Activated T-cell treated with anti-CD3 and anti-CD28 coated beads, Interleukin-2, amount 50 U/mL, for 4 hours (primary cell): ENCODE results near the gene ZNF775. TPM values are rescaled to one million over a fixed set of nuclear protein-coding genes. Genes with fewer than 3 reads are reported as not detected.

Experiments
- ATAC-seq, 2 donors: fragments of 200-7000 bp; cut with Tn5 transposase; one replicate each; pipeline ENCODE4 v1.10.0; 2021
- DNase-seq: peaks from one replicate; pipeline ENCODE4 v3.0.0-alpha.2; 2020
- H3K27me3 Mint-ChIP-seq: one replicate; pipeline ENCODE4 v1.8.0; 2021; ENCODE audit warnings: low read depth, mixed read lengths
- H3K36me3 Mint-ChIP-seq: one replicate; pipeline ENCODE4 v1.8.0; 2022; ENCODE audit warnings: mixed read lengths; ENCODE audit not compliant: insufficient read depth
- H3K4me1 Mint-ChIP-seq: one replicate; pipeline ENCODE4 v1.8.0; 2021; ENCODE audit warnings: low read depth, mixed read lengths
- H3K4me3 Mint-ChIP-seq: one replicate; pipeline ENCODE4 v1.8.0; 2021; ENCODE audit warnings: mild to moderate bottlenecking, moderate library complexity, mixed read lengths
- H3K9me3 Mint-ChIP-seq: one replicate; pipeline ENCODE4 v1.8.0; 2021; ENCODE audit warnings: mixed read lengths
- total RNA-seq, 3 donors: library from RNA; stranded (reverse); gene quantifications; one replicate each; pipeline ENCODE4 v1.2.1, GENCODE V29; 2021

ZNF775 gene
- total RNA-seq, 3 donors from 2014 or later: 3.4 to 4.5 (median 4.2) TPM

- H3K36me3 Mint-ChIP-seq: no peaks in the 10 kb centered on the region
- no peaks in the 10 kb centered on the region for H3K9me3 Mint-ChIP-seq
- DNase-seq (no peak), ATAC-seq (no peak)
- peaks cover 14% of the 10 kb centered on the region for H3K4me1 Mint-ChIP-seq
- H3K27me3 Mint-ChIP-seq: peaks cover 2% of the 10 kb centered on the region
- H3K4me3 Mint-ChIP-seq: no peak overlapping the region
These were observed 51.4 kb downstream of the ZNF775 start for GRCh38 chr7:150430465-150431085.

GRCh38 chr7:150431839-150432658 is 52.9 kb downstream of the ZNF775 start:
- Mint-ChIP-seq H3K36me3 (no peaks in the 10 kb centered on the region), H3K4me1 (peaks cover 14% of the 10 kb centered on the region)

GRCh38 chr7:150432915-150433892 is 54.1 kb downstream of the ZNF775 start:
- no peaks in the 10 kb centered on the region for H3K9me3 Mint-ChIP-seq
- DNase-seq (no peak), ATAC-seq (peak in 1 of 2 donors; percentile 7)
- H3K27me3 Mint-ChIP-seq: peaks cover 2% of the 10 kb centered on the region
- H3K4me3 Mint-ChIP-seq: no peak overlapping the region
- H3K36me3 Mint-ChIP-seq: no peaks in the 10 kb centered on the region
- peaks cover 14% of the 10 kb centered on the region for H3K4me1 Mint-ChIP-seq

More at GRCh38 chr7:150431839-150432658, 52.9 kb downstream of the ZNF775 start:
- ATAC-seq (no peak), DNase-seq (no peak)
- Mint-ChIP-seq H3K27me3 (peaks cover 2% of the 10 kb centered on the region), H3K9me3 (no peaks in the 10 kb centered on the region), H3K4me3 (no peak overlapping the region)

- ATAC-seq (no peak), DNase-seq (no peak)
- no peaks in the 10 kb centered on the region for H3K36me3 Mint-ChIP-seq
- H3K27me3 Mint-ChIP-seq: peaks cover 2% of the 10 kb centered on the region
- no peak overlapping the region for H3K4me3 Mint-ChIP-seq
- peaks cover 15% of the 10 kb centered on the region for H3K4me1 Mint-ChIP-seq
- no peaks in the 10 kb centered on the region for H3K9me3 Mint-ChIP-seq
These were observed 55.1 kb downstream of the ZNF775 start for GRCh38 chr7:150434240-150434639.

DNA sequence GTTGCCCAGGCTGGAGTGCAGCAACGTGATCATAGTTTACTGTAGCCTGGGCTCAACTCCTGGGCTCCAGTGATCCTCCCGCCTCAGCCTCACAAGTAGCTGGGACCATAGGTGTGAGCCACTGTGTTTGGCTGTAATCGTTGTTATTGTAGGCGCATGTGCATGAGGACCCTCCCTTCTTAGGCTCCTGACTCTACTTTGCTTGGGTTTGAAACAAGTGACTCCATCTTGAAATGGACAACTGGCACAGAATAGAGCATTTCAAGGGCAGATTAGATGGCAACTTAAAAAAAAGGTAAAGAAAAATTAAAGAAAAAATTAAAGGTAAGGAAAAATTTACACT is 55.9 kb downstream of the ZNF775 start:
- DNase-seq (no peak), ATAC-seq (no peak)
- no peaks in the 10 kb centered on the region for H3K36me3 Mint-ChIP-seq
- no peak overlapping the region for H3K4me3 Mint-ChIP-seq
- H3K9me3 Mint-ChIP-seq: no peaks in the 10 kb centered on the region
- H3K4me1 Mint-ChIP-seq: peaks cover 21% of the 10 kb centered on the region
- H3K27me3 Mint-ChIP-seq: peaks cover 2% of the 10 kb centered on the region

DNA sequence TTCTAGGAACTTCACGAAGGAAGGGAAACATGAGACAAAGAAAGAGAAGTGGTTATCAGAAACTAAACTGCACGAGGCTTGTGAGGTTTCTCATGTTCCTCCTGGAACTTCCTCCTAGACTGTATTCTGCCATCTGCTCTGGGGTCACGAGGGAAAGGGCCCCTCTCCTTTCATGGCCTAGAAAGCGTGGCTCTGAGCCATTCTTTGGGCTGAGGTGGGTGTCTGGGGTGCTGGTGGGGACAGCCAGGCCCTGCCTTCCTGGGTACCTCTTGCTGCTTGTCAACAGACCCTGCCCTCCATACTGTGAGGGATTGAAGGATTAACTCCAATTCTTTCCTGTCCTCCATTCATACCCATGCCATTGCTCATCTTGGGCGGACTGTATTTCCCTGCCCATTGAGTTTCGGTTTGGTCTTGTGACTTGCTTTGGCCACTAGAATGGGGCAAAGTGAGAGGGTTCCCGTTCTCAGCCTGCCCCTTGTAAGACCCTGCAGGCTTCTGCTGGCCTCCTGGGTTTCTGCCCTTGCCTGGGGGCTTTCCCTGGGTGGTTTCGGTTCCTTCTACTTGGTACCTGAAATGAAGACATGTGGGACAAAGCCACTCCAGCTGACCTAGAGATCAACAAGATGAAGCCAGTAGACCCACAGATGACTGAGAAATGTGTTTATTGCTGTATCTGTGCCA is 56.4 kb downstream of the ZNF775 start:
- peaks cover 2% of the 10 kb centered on the region for H3K27me3 Mint-ChIP-seq
- DNase-seq (no peak), ATAC-seq (no peak)
- H3K9me3 Mint-ChIP-seq: no peaks in the 10 kb centered on the region
- H3K4me1 Mint-ChIP-seq: peaks cover 26% of the 10 kb centered on the region
- no peak overlapping the region for H3K4me3 Mint-ChIP-seq
- no peaks in the 10 kb centered on the region for H3K36me3 Mint-ChIP-seq

DNA sequence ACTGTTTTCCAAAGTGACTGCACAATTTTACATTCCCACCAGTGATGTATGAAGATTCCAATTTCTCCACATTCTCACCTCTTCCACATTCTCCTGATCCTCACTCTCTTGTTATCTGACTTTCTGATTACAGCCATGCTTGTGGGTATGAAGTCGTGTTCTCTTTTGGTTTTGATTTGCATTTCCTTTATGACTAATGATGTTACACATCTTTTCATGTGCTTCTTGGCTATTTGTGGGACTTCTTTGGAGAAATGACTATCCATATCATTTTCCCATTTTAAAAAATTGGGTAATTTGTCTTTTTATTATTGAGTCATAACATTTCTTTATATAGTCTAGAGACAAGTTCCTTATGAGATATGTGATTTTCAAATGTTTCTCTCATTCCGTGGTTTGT is 60.8 kb downstream of the ZNF775 start:
- ATAC-seq (peak; percentile 80 to 82), DNase-seq (no peak)
- H3K4me3 Mint-ChIP-seq: no peak overlapping the region
- H3K36me3 Mint-ChIP-seq: no peaks in the 10 kb centered on the region
- no peaks in the 10 kb centered on the region for H3K27me3 Mint-ChIP-seq
- peaks cover 7% of the 10 kb centered on the region for H3K9me3 Mint-ChIP-seq
- H3K4me1 Mint-ChIP-seq: peaks cover 20% of the 10 kb centered on the region

DNA sequence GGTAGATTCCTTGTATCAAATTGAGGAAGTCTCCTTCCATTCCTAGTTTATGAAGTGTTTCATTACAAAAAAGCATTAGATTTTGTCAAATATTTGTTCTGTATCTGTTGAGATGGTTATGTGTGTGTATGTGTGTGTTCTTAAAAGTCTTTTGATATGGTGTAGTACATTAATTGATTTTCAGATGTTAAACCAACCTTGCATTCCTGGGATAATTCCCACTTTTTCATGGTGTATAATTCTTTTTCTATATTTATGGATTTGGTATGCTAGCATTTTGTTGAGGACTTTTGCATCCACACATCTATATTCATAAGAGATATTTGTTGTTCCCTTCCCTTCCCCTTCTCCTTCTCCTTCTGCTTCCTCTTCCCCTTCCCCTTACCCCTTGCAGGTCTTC is 62.4 kb downstream of the ZNF775 start:
- DNase-seq: no peak
- Mint-ChIP-seq H3K36me3 (no peaks in the 10 kb centered on the region), H3K9me3 (peaks cover 7% of the 10 kb centered on the region), H3K4me3 (no peak overlapping the region), H3K27me3 (no peaks in the 10 kb centered on the region), H3K4me1 (peaks cover 25% of the 10 kb centered on the region)
- no peak for ATAC-seq

DNA sequence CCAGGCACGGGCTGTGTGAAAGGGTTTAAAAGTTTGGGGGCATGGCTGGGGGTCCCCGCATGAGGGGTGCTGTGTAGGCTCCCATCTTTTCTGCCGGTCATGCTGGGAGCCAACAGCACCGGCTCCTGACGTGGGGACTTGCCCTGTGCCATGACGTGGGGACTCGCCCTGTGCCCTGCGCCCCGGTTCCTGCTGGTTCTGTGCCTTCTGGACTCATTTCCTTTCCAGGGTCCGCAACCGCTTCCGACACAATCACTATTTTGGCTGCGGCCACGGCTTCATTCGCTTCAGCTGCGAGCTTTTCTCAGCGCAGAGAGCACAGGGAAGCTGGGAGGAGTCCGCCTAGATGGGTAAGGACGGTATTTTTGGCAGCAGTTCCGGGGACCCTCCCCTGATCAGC is 63.7 kb downstream of the ZNF775 start:
- Mint-ChIP-seq H3K36me3 (no peaks in the 10 kb centered on the region), H3K4me3 (no peak overlapping the region), H3K4me1 (peaks cover 35% of the 10 kb centered on the region), H3K27me3 (no peaks in the 10 kb centered on the region), H3K9me3 (peaks cover 7% of the 10 kb centered on the region)
- ATAC-seq (no peak), DNase-seq (no peak)

DNA sequence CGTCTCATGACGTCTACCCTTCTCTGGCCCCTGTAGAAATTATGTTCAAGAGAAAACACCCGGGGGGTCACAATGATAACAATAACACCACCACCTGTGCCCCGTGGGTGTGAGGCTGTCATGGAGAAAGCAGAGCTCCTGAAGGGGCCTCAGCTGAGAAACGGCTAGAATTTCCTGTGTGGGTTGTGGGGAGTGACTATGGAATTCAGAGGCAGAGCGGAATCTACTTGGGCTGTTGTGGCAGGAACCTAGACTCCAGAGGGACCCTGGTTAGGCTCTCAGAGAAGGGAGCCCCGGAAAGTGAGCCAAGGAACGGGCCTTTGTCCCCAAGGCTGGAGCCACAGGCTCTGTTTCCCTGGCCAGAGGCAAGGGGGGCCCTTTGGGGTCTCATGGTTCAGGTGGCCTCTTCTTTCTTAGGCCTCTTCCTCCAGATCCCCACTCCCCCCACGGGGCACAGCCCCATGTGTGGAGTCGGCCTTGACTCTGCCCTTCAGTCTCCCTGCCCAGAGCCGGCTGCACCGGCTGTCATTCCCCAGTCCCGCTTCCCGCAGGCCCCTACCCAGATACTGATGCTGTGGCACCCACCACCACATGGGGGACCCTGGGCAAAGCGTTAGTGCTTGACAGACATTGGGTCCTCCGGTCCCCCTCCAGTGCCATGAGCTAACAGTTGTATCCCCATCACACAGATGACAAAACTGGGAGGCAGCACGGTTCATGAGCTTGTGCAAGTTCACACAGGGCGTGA is 64.8 kb downstream of the ZNF775 start:
- H3K27me3 Mint-ChIP-seq: no peaks in the 10 kb centered on the region
- ATAC-seq (no peak), DNase-seq (no peak)
- H3K4me1 Mint-ChIP-seq: peaks cover 46% of the 10 kb centered on the region
- no peak overlapping the region for H3K4me3 Mint-ChIP-seq
- peaks cover 7% of the 10 kb centered on the region for H3K9me3 Mint-ChIP-seq
- H3K36me3 Mint-ChIP-seq: no peaks in the 10 kb centered on the region

DNA sequence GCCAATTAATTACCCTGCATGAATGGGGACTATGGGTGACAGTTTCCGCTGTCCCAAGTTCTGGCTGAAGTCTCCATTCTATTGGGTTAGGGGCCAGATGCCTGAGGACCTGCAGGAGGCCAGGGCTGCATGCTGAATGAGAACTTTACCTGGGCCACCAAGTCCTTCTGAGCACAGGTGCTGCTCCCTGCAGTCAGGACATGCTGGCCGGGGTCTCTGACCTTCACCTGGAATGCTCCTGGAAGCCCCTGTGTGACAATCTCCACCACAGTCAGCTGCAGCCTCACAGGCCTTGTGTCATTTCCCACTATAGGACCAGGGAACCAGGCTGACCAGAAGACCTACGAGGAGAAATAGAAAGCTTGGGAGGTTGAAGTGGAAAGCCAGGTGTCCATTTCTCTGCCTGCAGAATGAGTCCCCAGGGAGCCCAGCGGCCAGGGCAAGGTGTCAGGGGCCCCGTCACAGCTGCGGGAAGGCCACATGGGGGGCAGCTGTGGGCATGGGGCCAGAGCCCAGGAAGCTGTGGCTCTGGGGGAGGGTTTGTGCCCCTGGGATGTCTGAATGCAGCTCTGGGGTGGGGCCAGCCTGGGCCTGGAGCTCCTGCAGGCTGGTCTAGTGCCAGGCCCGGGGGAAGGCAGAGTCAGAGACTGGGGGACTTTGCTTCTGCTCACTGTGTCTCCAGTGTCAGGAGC is 65.7 kb downstream of the ZNF775 start:
- H3K4me1 Mint-ChIP-seq: peaks cover 48% of the 10 kb centered on the region
- H3K27me3 Mint-ChIP-seq: no peaks in the 10 kb centered on the region
- H3K4me3 Mint-ChIP-seq: no peak overlapping the region
- DNase-seq (no peak), ATAC-seq (no peak)
- H3K36me3 Mint-ChIP-seq: no peaks in the 10 kb centered on the region
- peaks cover 7% of the 10 kb centered on the region for H3K9me3 Mint-ChIP-seq

GRCh38 chr7:150446288-150446938 is 67.3 kb downstream of the ZNF775 start:
- Mint-ChIP-seq H3K4me3 (no peak overlapping the region), H3K36me3 (no peaks in the 10 kb centered on the region), H3K9me3 (peaks cover 7% of the 10 kb centered on the region), H3K27me3 (no peaks in the 10 kb centered on the region), H3K4me1 (peaks cover 53% of the 10 kb centered on the region)
- peak; percentile 2 to 20 for ATAC-seq
- DNase-seq: no peak
